Gastroesophageal sphincter (tissue), 4 donors: ENCODE results near the gene PLEKHM3. TPM values are rescaled to one million over a fixed set of nuclear protein-coding genes. Genes with fewer than 3 reads are reported as not detected.

Experiments used
- ATAC-seq: fragments of 150-250 bp; one replicate; pipeline ENCODE4 v1.9.1; 2016; ENCODE audit warnings: mild to moderate bottlenecking, moderate library complexity
- H3K27ac ChIP-seq, 4 donors: fragments of 200-600 bp; sonication (generic) in 3 of 4; 1 replicate in 3 of 4; 2 replicates in 1 of 4; pipeline ENCODE4 v1.5.1; 2016 to 2019
- H3K27me3 ChIP-seq: fragments of 200-600 bp; sonication (generic); one replicate; pipeline ENCODE4 v1.5.1; 2019
- H3K36me3 ChIP-seq, 2 donors: fragments of 200-600 bp; sonication (generic); one replicate each; pipeline ENCODE4 v1.5.1; 2019; ENCODE audit warnings: control low read depth in 1 of 2
- H3K4me1 ChIP-seq, 3 donors: fragments of 200-600 bp; sonication (generic); 1 replicate in 2 of 3; 2 replicates in 1 of 3; pipeline ENCODE4 v1.5.1; 2016 to 2019; ENCODE audit warnings: control low read depth in 2 of 3
- H3K4me3 ChIP-seq, 2 donors: fragments of 200-600 bp; sonication (generic); one replicate each; pipeline ENCODE4 v1.5.1; 2019; ENCODE audit warnings: mild to moderate bottlenecking in 1 of 2, moderate library complexity in 1 of 2
- H3K9me3 ChIP-seq, 3 donors: fragments of 200-600 bp; sonication (generic); one replicate each; pipeline ENCODE4 v1.5.1; 2017 to 2019; ENCODE audit warnings: control low read depth in 2 of 3
- EP300 ChIP-seq: sonication (generic); formaldehyde crosslinking; IDR thresholded peaks from one replicate; pipeline ENCODE4 v1.6.1; 2017; ENCODE audit warnings: antibody characterized with exemption, mild to moderate bottlenecking
- POLR2A ChIP-seq, 2 donors: fragments of 450-650 bp; IDR thresholded peaks; one replicate each; pipeline ENCODE4 v1.6.1; 2017; ENCODE audit warnings: antibody characterized with exemption in 2 of 2, mild to moderate bottlenecking in 2 of 2, moderate library complexity in 1 of 2
- POLR2AphosphoS5 ChIP-seq: sonication (generic); formaldehyde crosslinking; IDR thresholded peaks from one replicate; pipeline ENCODE4 v1.6.1; 2017; ENCODE audit warnings: antibody characterized with exemption
- WGBS, 2 donors: methylation state at CpG; one replicate each; pipeline ENCODE4 v1.1.5; 2018; ENCODE audit warnings: low coverage in 1 of 2; 5-methylcytosine and 5-hydroxymethylcytosine counted together
- total RNA-seq, 4 donors: library from RNA; depleted of rRNA; stranded (reverse); fragments of >200 nt; gene quantifications; one replicate each; pipeline ENCODE4 v1.1.0, GENCODE V29; 2016
- TF ChIP-seq, protein P1 (sequence below), 4 experiments: fragments of 200-600 bp in 2 of 4; fragments of 450-650 bp in 2 of 4; sonication (generic) in 1 of 4; IDR thresholded peaks; one replicate each; pipeline ENCODE4 v1.5.1; 2017 to 2019; ENCODE audit warnings: antibody characterized with exemption in 4 of 4, mild to moderate bottlenecking in 2 of 4, moderate library complexity in 2 of 4

Gene PLEKHM3
- total RNA-seq, 4 donors from 2014 or later = 21.4 to 35.5 (median 29.7) TPM

DNA sequence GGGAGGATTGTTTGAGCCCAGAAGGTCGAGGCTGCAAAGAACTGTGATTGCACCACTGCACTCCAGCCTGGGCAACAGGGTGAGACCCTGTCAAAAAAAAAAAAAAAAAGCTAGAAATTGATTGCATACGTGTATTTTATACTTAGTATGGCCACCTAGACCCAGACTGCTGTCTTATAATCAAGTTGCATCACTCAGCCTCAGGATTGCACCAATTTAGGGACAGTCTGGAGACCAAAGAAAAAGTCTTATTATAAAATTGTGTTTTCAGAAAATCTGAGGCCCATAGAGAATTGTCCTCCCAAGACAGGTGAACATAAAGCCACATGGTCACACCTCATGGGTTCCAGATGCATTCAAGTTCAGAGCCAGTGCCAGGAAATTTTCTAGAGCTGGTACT, 17.1 kb upstream of the PLEKHM3 start:
- Histone ChIP-seq H3K9me3 (no peaks in the 10 kb centered on the region), H3K27me3 (no peaks in the 10 kb centered on the region), H3K4me3 (no peak overlapping the region), H3K4me1 (no peaks in the 10 kb centered on the region), H3K36me3 (no peaks in the 10 kb centered on the region), H3K27ac (no peak overlapping the region)
- WGBS, 2 donors = 85% methylated on average over 2 of the region's 2 CpGs
- TF ChIP-seq, protein P1, sequence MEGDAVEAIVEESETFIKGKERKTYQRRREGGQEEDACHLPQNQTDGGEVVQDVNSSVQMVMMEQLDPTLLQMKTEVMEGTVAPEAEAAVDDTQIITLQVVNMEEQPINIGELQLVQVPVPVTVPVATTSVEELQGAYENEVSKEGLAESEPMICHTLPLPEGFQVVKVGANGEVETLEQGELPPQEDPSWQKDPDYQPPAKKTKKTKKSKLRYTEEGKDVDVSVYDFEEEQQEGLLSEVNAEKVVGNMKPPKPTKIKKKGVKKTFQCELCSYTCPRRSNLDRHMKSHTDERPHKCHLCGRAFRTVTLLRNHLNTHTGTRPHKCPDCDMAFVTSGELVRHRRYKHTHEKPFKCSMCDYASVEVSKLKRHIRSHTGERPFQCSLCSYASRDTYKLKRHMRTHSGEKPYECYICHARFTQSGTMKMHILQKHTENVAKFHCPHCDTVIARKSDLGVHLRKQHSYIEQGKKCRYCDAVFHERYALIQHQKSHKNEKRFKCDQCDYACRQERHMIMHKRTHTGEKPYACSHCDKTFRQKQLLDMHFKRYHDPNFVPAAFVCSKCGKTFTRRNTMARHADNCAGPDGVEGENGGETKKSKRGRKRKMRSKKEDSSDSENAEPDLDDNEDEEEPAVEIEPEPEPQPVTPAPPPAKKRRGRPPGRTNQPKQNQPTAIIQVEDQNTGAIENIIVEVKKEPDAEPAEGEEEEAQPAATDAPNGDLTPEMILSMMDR (IDR thresholded peaks at IDR 0.05) = no peak
- no peak for TF ChIP-seq EP300
- ATAC-seq = no peak

GRCh38 chr2:208042041-208042440, 16.7 kb upstream of the PLEKHM3 start:
- Histone ChIP-seq H3K27me3 (no peaks in the 10 kb centered on the region), H3K4me3 (no peak overlapping the region), H3K9me3 (no peaks in the 10 kb centered on the region), H3K36me3 (no peaks in the 10 kb centered on the region), H3K4me1 (no peaks in the 10 kb centered on the region), H3K27ac (no peak overlapping the region)
- no peak for ATAC-seq
- 29 to 72% methylated on average over 1 to 3 of the region's 3 CpGs for WGBS, 2 donors
- TF ChIP-seq POLR2AphosphoS5 (no peak), EP300 (no peak), POLR2A (IDR thresholded peaks at IDR 0.05) (no peak)
- TF ChIP-seq, protein P1 (IDR thresholded peaks at IDR 0.05) = no peak

DNA sequence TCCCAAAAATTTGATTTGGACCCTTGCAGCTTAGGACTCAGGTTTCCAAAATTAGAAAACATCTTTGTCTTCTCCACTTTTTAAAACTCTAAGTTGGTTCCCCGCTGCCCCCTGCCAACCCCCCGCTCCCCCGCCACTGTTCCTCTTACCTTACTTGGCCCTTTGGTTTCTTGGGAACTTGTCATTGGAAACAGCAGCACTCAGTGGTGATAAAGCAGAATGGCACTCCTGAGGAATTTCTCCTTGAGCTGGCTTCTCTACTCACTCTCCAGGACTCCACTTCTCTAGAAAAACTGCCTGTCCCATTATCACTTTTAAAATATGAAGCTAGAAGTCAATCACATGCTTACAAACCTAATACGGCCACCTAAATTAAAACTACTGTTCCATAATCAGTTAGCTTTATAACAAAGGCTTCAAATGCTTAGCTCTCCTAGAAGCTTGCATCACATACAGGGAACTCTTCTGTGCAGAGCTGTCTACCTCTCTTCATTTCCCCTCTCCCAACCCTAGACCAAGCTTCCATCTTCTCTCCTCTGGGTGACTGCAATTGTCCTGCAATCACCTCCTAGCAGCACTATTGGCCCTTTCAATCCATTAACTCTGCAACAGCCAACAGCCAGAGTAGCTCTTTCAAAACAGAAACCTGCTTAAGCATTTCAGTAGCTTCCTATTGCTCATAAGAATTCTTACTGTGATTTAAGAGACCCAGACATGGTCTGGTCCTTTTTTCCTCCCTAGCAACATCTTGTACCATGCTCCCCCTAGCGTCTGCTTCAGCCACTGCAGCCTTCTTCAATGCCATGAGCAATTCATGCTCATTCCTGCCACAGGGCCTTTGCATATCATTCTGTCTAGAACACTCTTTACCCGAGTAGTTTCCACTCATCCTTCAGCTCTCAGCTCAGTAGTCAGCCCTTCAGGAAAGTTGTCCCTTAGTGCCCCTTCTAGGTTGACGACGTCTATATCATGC, 15.2 kb upstream of the PLEKHM3 start:
- TF ChIP-seq POLR2A (IDR thresholded peaks at IDR 0.05) (no peak), POLR2AphosphoS5 (no peak)
- TF ChIP-seq, protein P1 (IDR thresholded peaks at IDR 0.05) = peak; percentile 39 to 72 (median 64)
- H3K4me1 ChIP-seq = no peaks in the 10 kb centered on the region
- WGBS, 2 donors = 23 to 26% methylated on average over 6 to 8 of the region's 8 CpGs
- no peaks in the 10 kb centered on the region for H3K9me3 ChIP-seq
- no peaks in the 10 kb centered on the region for H3K36me3 ChIP-seq
- H3K27ac ChIP-seq = no peak overlapping the region
- ATAC-seq = peak; percentile 36
- no peaks in the 10 kb centered on the region for H3K27me3 ChIP-seq
- H3K4me3 ChIP-seq = no peak overlapping the region

DNA sequence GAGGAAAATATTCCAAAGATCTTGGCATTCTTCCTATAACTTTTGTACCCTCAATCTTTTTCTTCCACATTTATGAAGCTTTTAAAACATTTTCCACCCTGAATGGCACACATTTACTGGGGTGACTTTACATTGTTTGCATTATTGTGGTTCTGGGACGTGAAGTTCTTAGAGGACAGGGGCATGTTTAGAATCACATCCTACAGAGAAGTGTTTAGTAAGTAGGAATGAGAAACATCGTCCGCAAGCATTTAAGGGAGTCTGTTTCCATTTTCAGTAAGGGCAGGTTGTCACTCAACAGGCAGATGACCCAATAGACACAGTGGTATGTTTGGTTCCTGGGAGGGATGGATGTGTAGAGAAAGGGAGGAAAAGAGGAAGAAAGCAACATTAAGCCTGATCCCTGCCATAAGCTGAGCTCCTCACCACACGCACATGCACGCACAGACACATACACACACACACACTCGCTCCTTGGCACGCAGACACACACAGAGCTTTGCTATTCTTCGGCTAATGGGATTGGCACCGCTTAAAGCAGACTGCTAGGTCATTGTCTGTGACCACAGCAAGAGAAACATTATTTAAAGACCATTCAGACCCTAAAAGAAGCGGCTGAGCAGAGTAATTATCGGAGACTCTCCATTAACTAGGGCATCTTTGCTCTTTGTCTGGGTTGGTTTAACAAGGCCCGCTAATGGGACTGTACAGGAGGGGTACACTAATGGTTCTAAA, 14.2 kb upstream of the PLEKHM3 start:
- TF ChIP-seq EP300 (no peak), POLR2A (IDR thresholded peaks at IDR 0.05) (no peak), POLR2AphosphoS5 (no peak)
- TF ChIP-seq, protein P1 (IDR thresholded peaks at IDR 0.05) = no peak
- Histone ChIP-seq H3K36me3 (no peaks in the 10 kb centered on the region), H3K4me3 (no peak overlapping the region), H3K9me3 (no peaks in the 10 kb centered on the region), H3K27me3 (no peaks in the 10 kb centered on the region), H3K27ac (no peak overlapping the region), H3K4me1 (no peaks in the 10 kb centered on the region)
- WGBS, 2 donors = 68 to 73% methylated on average over 10 to 12 of the region's 12 CpGs
- ATAC-seq = no peak
